NT2/D1 (cell line): ENCODE measurements around the gene CKLF.

Experiments
- SUZ12 ChIP-seq: IDR thresholded peaks from 2 replicates; pipeline ENCODE4 v1.6.1; 2011; ENCODE audit not compliant: insufficient read length, insufficient read depth; ENCODE audit errors: extremely low read depth
- YY1 ChIP-seq: IDR thresholded peaks from 2 replicates; pipeline ENCODE4 v1.6.1; 2011; ENCODE audit not compliant: insufficient read length, insufficient read depth
- ZNF274 ChIP-seq: IDR thresholded peaks from 2 replicates; pipeline ENCODE4 v1.6.1; 2011; ENCODE audit warnings: mild to moderate bottlenecking, low read depth, low read length

DNA sequence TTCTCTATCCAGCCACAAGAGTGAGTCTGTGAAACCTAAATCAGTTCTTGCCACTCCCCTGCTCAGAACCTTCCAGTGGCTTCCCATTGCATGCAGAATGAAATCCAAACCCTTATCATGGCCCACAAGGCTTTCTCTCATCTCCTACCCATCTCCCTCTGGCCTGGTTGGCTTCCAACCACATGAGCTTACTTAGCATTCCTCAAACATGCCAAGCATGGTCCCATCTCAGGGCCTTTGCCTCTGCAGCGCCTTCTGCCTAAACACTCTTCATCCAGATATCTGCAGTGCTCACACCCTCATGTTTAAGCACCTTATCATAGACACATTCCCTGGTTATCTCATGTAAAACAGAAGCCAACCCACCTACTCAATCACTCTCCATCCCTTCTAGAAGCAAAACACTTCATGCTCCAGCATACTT lies 18.0 kb upstream of the CKLF start:
- TF ChIP-seq YY1 (no peak), ZNF274 (no peak), SUZ12 (no peak)
